NCI-H510A (cell line): ENCODE measurements around the gene ANGEL1.

Experiments
- DNase-seq: peaks from one replicate; lab custom pipeline; 2025; lab: John Stamatoyannopoulos, UW

Gene ANGEL1

GRCh38 chr14:76812422-76813383, at the start of gene ANGEL1:
TSS of gene ANGEL1 (minus strand) at chr14:76812882. CDS start at chr14:76812827, 55 bp downstream.
- DNase-seq: peak; percentile 90

GRCh38 chr14:76861574-76862255, 49.0 kb upstream of the ANGEL1 start:
- DNase-seq: no peak

GRCh38 chr14:76856769-76857168, 44.1 kb upstream of the ANGEL1 start:
- no peak for DNase-seq

- DNase-seq: no peak
Measured at GRCh38 chr14:76855066-76855465, 42.4 kb upstream of the ANGEL1 start.

DNA sequence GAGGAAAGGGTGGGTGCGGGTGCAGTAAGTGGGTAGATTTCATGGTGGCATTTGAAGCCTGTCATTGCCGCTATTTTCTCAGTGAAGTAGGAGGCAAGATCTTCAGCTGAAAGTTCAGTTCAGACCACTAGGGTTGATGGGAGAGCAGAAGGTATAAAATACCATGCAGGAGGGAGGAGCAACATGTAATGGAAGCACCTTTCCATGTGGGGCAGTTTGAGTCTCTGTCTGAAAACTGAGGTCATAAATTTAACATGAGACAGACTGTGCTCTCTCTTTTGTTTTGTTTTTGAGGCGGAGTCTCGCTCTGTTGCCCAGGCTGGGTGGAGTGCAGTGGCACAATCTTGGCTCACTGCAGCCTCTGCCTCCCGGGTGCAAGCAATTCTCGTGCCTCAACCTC, 36.2 kb upstream of the ANGEL1 start:
- DNase-seq: no peak

DNA sequence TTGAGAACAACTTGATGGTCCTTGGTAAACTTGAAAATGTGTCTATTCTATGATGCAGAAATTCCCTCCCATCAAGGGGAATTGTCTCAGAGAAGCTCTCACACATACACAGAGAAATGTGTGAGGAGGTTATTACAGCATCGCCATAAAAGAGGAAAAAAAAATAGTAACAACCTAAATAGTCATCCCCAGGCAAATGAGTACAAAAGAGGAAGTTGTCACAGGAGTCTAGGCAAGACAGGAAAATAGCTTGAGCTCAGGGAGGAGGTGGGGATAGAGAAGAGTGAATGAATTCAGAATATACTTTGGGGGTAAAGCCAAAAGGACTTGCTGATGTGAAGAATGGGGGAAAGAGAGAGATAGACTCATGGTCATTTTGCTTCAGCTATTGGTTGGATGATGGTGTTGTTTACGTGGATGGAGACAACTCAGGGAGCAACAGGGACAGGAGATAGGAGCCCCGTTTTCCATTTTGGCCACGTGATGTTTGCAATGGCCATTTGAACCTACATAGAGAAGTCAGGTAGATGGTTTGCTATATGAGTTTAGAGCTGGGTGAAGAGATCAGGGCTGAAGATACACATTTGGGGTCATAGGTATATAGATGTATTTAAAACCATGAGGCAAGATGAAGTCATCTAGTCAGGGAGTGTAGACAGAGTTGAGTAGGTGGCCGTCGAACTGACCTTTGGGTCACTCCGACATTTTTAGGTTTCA, 33.8 kb upstream of the ANGEL1 start:
- DNase-seq: no peak

GRCh38 chr14:76844223-76844622, 31.5 kb upstream of the ANGEL1 start:
- DNase-seq: no peak

DNA sequence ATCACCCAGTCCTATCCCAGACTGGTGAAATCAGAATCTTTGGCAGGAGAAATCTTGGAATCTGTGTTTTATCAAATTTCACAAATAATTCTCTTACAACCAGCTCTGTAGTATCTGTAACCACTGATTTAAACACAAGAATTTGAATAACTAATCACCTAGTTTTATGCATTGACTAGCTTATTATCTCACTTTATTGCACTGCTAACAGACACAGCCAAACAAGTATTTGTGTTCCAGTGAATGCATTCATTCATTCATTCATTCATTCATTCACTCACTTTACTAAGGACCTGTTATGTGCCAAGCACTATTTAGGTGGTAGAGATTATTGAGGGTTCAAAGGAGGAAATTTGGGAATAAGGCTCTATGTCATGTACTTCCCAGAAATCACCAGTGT, 29.7 kb upstream of the ANGEL1 start:
- DNase-seq: no peak

DNA sequence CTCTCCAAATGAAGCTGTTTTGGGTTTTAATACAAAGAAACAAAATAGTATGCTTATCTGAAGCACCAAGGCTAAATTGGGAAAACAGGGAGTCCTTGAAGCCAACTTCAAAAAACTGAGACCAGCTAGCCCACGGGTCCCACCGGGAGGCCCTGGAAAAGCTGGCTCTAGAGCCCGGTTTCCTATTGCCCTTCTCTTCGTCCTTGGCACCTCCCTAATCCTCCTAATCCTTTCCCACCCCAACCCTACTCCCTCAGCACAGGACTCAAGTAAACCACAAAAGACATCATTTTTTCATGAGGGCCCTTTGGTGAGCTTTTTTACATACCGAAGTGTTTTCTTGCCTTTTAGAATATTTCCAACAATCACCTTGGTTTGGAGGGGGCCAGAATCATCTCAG, 24.8 kb upstream of the ANGEL1 start:
- no peak for DNase-seq

- no peak for DNase-seq
Measured at GRCh38 chr14:76836029-76836630, 23.4 kb upstream of the ANGEL1 start.

DNA sequence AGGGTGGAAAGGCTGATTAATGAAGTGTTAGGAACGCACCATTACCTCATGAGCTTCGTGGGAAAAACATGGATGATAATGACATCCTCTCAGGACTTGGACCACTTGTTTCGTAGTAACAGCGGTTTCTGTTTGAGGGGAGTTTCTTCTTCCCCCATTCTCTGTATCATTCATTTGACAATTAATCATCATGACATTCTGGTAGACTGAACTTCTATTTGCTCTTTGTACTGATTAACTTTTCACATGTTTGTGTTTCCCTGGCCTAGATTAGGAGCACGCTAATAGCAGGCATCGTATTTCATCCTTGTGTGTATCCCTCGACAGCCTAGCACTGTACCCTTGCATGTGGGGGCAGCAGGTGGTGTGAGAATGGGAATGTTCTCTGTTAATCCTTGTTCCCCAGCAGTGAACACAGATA, 21.6 kb upstream of the ANGEL1 start:
- DNase-seq: no peak

- DNase-seq: no peak
Measured at GRCh38 chr14:76833011-76833410, 20.3 kb upstream of the ANGEL1 start.

- no peak for DNase-seq
Measured at GRCh38 chr14:76832503-76832988, 19.9 kb upstream of the ANGEL1 start.

DNA sequence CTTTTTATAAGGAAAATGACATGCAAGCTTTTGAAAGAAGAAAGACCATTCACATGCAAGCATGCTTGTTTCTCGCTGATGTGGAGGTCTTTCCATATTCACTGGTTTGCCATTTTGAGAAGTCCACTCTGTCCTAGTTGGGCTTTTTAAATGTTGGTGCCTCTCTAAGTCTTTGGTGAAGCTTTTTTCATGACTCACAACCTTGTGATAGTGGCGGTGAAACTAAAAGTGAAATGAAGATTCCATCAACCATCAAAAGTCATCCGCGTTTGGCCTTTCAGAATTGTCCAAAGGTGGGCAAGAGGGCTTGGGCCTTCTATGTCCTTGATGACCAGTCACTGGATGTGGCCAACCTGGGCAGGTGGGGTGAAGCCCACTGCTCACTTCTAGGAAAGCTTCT, 17.9 kb upstream of the ANGEL1 start:
- DNase-seq: no peak

DNA sequence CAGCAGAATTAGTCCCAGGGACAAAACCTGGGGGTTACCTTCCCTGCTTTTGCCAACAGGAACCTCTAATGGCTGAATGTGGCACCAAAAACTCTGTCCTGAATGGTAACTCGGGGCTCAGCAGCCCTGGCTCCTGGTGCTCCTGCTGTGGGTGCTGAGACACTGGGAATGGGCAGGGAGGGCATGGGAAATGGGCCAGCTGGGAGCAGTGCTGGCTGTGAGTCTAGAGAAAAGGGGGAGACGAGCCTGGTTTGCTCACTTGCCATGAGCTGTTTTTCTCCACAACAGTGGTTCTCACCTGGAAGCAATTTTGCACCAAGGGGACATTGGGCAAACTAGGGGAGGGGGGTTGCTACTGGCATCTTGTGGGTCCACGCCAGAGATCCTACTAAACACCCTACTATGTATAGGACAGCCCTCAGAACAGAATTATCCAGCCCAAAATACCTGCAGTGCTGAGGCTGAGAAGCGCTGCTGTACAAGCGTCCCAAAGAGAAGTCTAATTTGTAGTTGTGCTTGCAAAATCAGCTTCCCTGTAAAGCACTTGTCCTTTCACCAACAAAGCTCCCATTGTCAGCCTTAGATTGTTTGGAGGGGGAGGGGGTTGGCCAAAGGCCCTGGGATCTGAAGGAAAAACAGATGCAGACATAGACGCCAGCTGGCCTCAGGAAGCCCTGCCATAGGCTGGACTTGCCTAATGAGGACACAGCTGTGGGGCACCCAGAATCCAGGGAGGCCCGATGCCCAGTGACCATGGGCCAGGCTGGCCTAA, 17.2 kb upstream of the ANGEL1 start:
- no peak for DNase-seq

DNA sequence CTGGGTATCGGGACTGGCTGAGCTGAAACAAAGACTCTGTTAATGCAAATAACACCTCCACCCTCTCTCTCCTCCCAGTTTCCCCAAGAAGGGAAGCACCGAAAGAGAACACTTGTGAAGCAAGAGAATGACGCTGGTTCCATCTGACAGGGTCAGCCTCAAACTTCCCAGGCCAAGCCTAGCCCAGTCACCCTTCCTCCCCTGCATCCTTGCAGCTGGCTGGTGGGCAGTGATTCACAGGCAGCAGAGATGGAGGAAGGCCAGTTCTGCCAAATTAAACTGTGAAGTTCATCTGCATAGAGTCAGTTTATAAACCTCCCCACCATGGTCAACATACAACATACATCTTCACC, 16.3 kb upstream of the ANGEL1 start:
- no peak for DNase-seq

GRCh38 chr14:76828339-76829012, 15.8 kb upstream of the ANGEL1 start:
- DNase-seq: no peak

- no peak for DNase-seq
Measured at GRCh38 chr14:76827696-76828296, 15.1 kb upstream of the ANGEL1 start.

DNA sequence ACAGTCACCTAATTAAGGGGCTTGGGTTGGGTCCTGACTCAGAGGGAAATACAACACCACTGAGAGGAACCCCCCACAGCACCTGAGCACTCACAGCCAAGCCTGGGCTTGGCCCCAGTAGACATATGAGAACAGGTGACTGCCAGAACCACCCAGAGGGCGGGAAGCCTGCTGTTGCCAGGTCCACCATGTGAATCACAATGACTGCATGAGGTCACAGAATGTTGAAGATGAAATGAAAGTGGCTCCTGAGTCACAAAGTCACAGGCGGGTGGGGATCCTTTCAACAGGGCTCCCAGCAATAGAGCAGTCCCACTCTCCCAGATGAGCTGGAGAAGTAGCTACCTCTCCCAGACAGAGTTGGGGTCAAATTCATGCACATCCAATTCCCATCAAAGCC, 13.4 kb upstream of the ANGEL1 start, which contains the start of gene LRRC74A:
Gene LRRC74A, plus strand, starts transcription at position 287 of the 400 bp plus-strand sequence. CDS start 290 bp downstream, outside the sequence.
- no peak for DNase-seq

DNA sequence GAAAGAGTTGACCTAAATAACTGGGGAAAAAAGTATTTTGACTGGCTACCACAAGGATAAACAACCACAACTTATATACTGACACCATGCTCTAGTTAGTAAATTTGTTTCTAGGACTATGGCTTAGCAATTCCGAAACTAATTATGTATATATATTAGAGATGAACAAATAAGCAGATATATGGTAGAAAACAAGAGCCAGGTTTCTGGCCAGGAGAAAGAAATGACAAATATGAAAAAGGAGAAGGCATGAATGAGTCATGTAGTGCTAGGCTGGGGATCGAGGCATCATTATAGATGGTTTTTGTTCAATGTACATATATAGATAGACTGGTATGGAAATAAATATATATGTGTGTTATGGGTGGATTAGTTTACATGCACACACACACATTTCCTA, 8.0 kb upstream of the ANGEL1 start:
- DNase-seq: no peak
